ENCODE measurements around the gene SPATS2. TPM values are rescaled to one million over a fixed set of nuclear protein-coding genes. Genes with fewer than 3 reads are reported as not detected.

SPATS2 gene
- polyA plus RNA-seq, 4 donors: 11.9 to 26.3 (median 14.4) TPM

- Histone ChIP-seq H3K4me1 (ENCODE audit: control insufficient read depth in 3 of 3, insufficient read depth in 2 of 3, low read depth in 1 of 3, low read length in 2 of 3) (peaks cover 0 to 9% (median 5%) of the 10 kb centered on the region in 3 donors), H3K36me3 (ENCODE audit: control insufficient read depth in 3 of 3, insufficient read depth in 2 of 3, low read depth in 1 of 3, low read length in 3 of 3) (peaks cover 9 to 56% (median 18%) of the 10 kb centered on the region in 3 donors), H3K27ac (ENCODE audit: low read depth in 1 of 3, low read length in 2 of 3) (no peak overlapping the region), H3K4me3 (ENCODE audit: low read depth in 1 of 3, low read length in 3 of 3) (no peak overlapping the region), H3K9me3 (ENCODE audit: control insufficient read depth in 2 of 2, insufficient read depth in 1 of 2, low read depth in 1 of 2, low read length in 1 of 2) (no peaks in the 10 kb centered on the region), H3K27me3 (ENCODE audit: control insufficient read depth in 3 of 3, insufficient read depth in 3 of 3, low read length in 3 of 3) (no peaks in the 10 kb centered on the region)
- DNase-seq: no peak
- 90 to 96% (median 95%) methylated on average over 12 of the region's 12 CpGs for WGBS, 3 donors
- FAIRE-seq: no peak
Measured at GRCh38 chr12:49565406-49566265, 198.4 kb downstream of the SPATS2 start.

GRCh38 chr12:49566361-49566760 lies 199.1 kb downstream of the SPATS2 start:
- Histone ChIP-seq H3K4me3 (ENCODE audit: low read depth in 1 of 3, low read length in 3 of 3) (peak overlapping the region in 1 of 3 donors; percentile 79), H3K36me3 (ENCODE audit: control insufficient read depth in 3 of 3, insufficient read depth in 2 of 3, low read depth in 1 of 3, low read length in 3 of 3) (peaks cover 9 to 50% (median 17%) of the 10 kb centered on the region in 3 donors), H3K4me1 (ENCODE audit: control insufficient read depth in 3 of 3, insufficient read depth in 2 of 3, low read depth in 1 of 3, low read length in 2 of 3) (peaks cover 0 to 9% (median 5%) of the 10 kb centered on the region in 3 donors), H3K27me3 (ENCODE audit: control insufficient read depth in 3 of 3, insufficient read depth in 3 of 3, low read length in 3 of 3) (no peaks in the 10 kb centered on the region), H3K9me3 (ENCODE audit: control insufficient read depth in 2 of 2, insufficient read depth in 1 of 2, low read depth in 1 of 2, low read length in 1 of 2) (no peaks in the 10 kb centered on the region), H3K27ac (ENCODE audit: low read depth in 1 of 3, low read length in 2 of 3) (no peak overlapping the region)
- DNase-seq (no peak), FAIRE-seq (no peak)
- WGBS, 3 donors: 94 to 97% (median 96%) methylated on average over 13 of the region's 13 CpGs

GRCh38 chr12:49567302-49567610 lies 200.0 kb downstream of the SPATS2 start:
- 2 to 3% (median 3%) methylated on average over 11 of the region's 11 CpGs for WGBS, 3 donors
- DNase-seq (no peak), FAIRE-seq (no peak)
- H3K9me3 ChIP-seq (ENCODE audit: control insufficient read depth in 2 of 2, insufficient read depth in 1 of 2, low read depth in 1 of 2, low read length in 1 of 2): no peaks in the 10 kb centered on the region
- H3K27me3 ChIP-seq (ENCODE audit: control insufficient read depth in 3 of 3, insufficient read depth in 3 of 3, low read length in 3 of 3): no peaks in the 10 kb centered on the region
- peaks cover 0 to 9% (median 5%) of the 10 kb centered on the region in 3 donors for H3K4me1 ChIP-seq (ENCODE audit: control insufficient read depth in 3 of 3, insufficient read depth in 2 of 3, low read depth in 1 of 3, low read length in 2 of 3)
- H3K4me3 ChIP-seq (ENCODE audit: low read depth in 1 of 3, low read length in 3 of 3): peak overlapping the region; percentile 79 to 82 (median 80)
- peaks cover 9 to 42% (median 16%) of the 10 kb centered on the region in 3 donors for H3K36me3 ChIP-seq (ENCODE audit: control insufficient read depth in 3 of 3, insufficient read depth in 2 of 3, low read depth in 1 of 3, low read length in 3 of 3)
- peak overlapping the region in 1 of 3 donors; percentile 96 for H3K27ac ChIP-seq (ENCODE audit: low read depth in 1 of 3, low read length in 2 of 3)

- H3K9me3 ChIP-seq (ENCODE audit: control insufficient read depth in 2 of 2, insufficient read depth in 1 of 2, low read depth in 1 of 2, low read length in 1 of 2): no peaks in the 10 kb centered on the region
- DNase-seq (peak; percentile 95 to 96), FAIRE-seq (no peak)
- H3K27ac ChIP-seq (ENCODE audit: low read depth in 1 of 3, low read length in 2 of 3): peak within 1 kb of the TSS; percentile 83 to 96 (median 83)
- 0 to 1% (median 1%) methylated on average over 54 of the region's 54 CpGs for WGBS, 3 donors
- H3K27me3 ChIP-seq (ENCODE audit: control insufficient read depth in 3 of 3, insufficient read depth in 3 of 3, low read length in 3 of 3): no peaks in the 10 kb centered on the region
- peak within 1 kb of the TSS; percentile 79 to 82 (median 80) for H3K4me3 ChIP-seq (ENCODE audit: low read depth in 1 of 3, low read length in 3 of 3)
- H3K4me1 ChIP-seq (ENCODE audit: control insufficient read depth in 3 of 3, insufficient read depth in 2 of 3, low read depth in 1 of 3, low read length in 2 of 3): peaks cover 0 to 9% (median 5%) of the 10 kb centered on the region in 3 donors
- peaks cover 6 to 39% (median 11%) of the 10 kb centered on the region in 3 donors for H3K36me3 ChIP-seq (ENCODE audit: control insufficient read depth in 3 of 3, insufficient read depth in 2 of 3, low read depth in 1 of 3, low read length in 3 of 3)
Measured at GRCh38 chr12:49567611-49568441, 200.6 kb downstream of the SPATS2 start, which contains the start of gene MCRS1. Gene MCRS1 (minus strand): TSS chr12:49568142. CDS start chr12:49566731, 1,411 bp downstream.

GRCh38 chr12:49568442-49569162 lies 201.3 kb downstream of the SPATS2 start:
- Histone ChIP-seq H3K4me1 (ENCODE audit: control insufficient read depth in 3 of 3, insufficient read depth in 2 of 3, low read depth in 1 of 3, low read length in 2 of 3) (peaks cover 0 to 9% (median 5%) of the 10 kb centered on the region in 3 donors), H3K36me3 (ENCODE audit: control insufficient read depth in 3 of 3, insufficient read depth in 2 of 3, low read depth in 1 of 3, low read length in 3 of 3) (peaks cover 2 to 31% (median 5%) of the 10 kb centered on the region in 3 donors), H3K4me3 (ENCODE audit: low read depth in 1 of 3, low read length in 3 of 3) (peak overlapping the region; percentile 79 to 82 (median 80)), H3K27ac (ENCODE audit: low read depth in 1 of 3, low read length in 2 of 3) (peak overlapping the region in 2 of 3 donors; percentile 83 to 96), H3K9me3 (ENCODE audit: control insufficient read depth in 2 of 2, insufficient read depth in 1 of 2, low read depth in 1 of 2, low read length in 1 of 2) (no peaks in the 10 kb centered on the region), H3K27me3 (ENCODE audit: control insufficient read depth in 3 of 3, insufficient read depth in 3 of 3, low read length in 3 of 3) (no peaks in the 10 kb centered on the region)
- DNase-seq (peak in 1 of 2 donors; percentile 32), FAIRE-seq (no peak)
- 1 to 2% (median 2%) methylated on average over 19 of the region's 19 CpGs for WGBS, 3 donors

Other genes starting within 250 kb of the SPATS2 start
- gene TUBA1B, start 236.1 kb upstream of the SPATS2 start, polyA plus RNA-seq: 1,000 to 10,000 TPM in 1 of 4 donors, 100 to 1,000 TPM in 3; 196 to 1,168 (median 451) TPM
- gene TUBA1A, start 178.4 kb upstream of the SPATS2 start, polyA plus RNA-seq: 100 to 1,000 TPM in 2 of 4 donors, 10 to 100 TPM in 1, 1 to 10 TPM in 1; 9.8 to 158 (median 73.6) TPM
- 100 to 1,000 TPM; 268 to 556 (median 393) TPM for gene TUBA1C, start 102.4 kb upstream of the SPATS2 start, polyA plus RNA-seq
- gene PRPH, start 72.3 kb upstream of the SPATS2 start, polyA plus RNA-seq: 10 to 100 TPM in 1 of 4 donors, 1 to 10 TPM in 1, not detected in 2; 9.1 to 89.9 TPM
- 10 to 100 TPM in 2 of 4 donors, 1 to 10 TPM in 1, not detected in 1; 1.3 to 29.5 (median 16.0) TPM for gene TROAP, start 44.2 kb upstream of the SPATS2 start, polyA plus RNA-seq
- gene C1QL4, start 30.3 kb upstream of the SPATS2 start, polyA plus RNA-seq: under 1 TPM in 2 of 4 donors, not detected in 2; 0.07 to 0.12 TPM
- gene DNAJC22, start 20.6 kb upstream of the SPATS2 start, polyA plus RNA-seq: 10 to 100 TPM; 14.9 to 52.4 (median 20.8) TPM
- 1 to 10 TPM in 1 of 4 donors, under 1 TPM in 1, not detected in 2; 0.22 to 3.4 TPM for gene KCNH3, start 171.6 kb downstream of the SPATS2 start, polyA plus RNA-seq
- 10 to 100 TPM; 53.4 to 77.4 (median 63.1) TPM for gene MCRS1, start 200.7 kb downstream of the SPATS2 start, polyA plus RNA-seq
- 1 to 10 TPM in 1 of 4 donors, under 1 TPM in 1, not detected in 2; 0.37 to 1.0 TPM for gene FAM186B, start 238.2 kb downstream of the SPATS2 start, polyA plus RNA-seq